22Rv1 (cell line): ENCODE results near the gene SLC22A24.

ENCODE experiments used
- H3K27ac ChIP-seq: fragments of 450-650 bp; 2 replicates; pipeline ENCODE4 v1.5.1; 2017
- CTCF ChIP-seq: fragments of 450-650 bp; IDR thresholded peaks from 2 replicates; pipeline ENCODE4 v1.5.1; 2017; ENCODE audit warnings: mild to moderate bottlenecking
- ZFX ChIP-seq: fragments of 450-650 bp; IDR thresholded peaks from 2 replicates; pipeline ENCODE4 v1.6.1; 2017; ENCODE audit warnings: antibody characterized with exemption, borderline replicate concordance

SLC22A24 gene

GRCh38 chr11:63144121-63144520 is at the start of gene SLC22A24:
SLC22A24 (minus strand) TSS chr11:63144221; CDS start chr11:63143779, 442 bp downstream.
- no peak for TF ChIP-seq CTCF
- no peak for TF ChIP-seq ZFX
- no peak within 1 kb of the TSS for H3K27ac ChIP-seq

- TF ChIP-seq CTCF (no peak), ZFX (no peak)
- no peak overlapping the region for H3K27ac ChIP-seq
Measured at GRCh38 chr11:63180536-63180935, 36.5 kb upstream of the SLC22A24 start.

- TF ChIP-seq CTCF (no peak), ZFX (no peak)
- H3K27ac ChIP-seq, result no peak overlapping the region
Measured at GRCh38 chr11:63179432-63180041, 35.5 kb upstream of the SLC22A24 start.

- TF ChIP-seq ZFX (no peak), CTCF (no peak)
- H3K27ac ChIP-seq, result no peak overlapping the region
Measured at GRCh38 chr11:63177872-63178271, 33.9 kb upstream of the SLC22A24 start.

- no peak for TF ChIP-seq ZFX
- no peak for TF ChIP-seq CTCF
- H3K27ac ChIP-seq, result no peak overlapping the region
Measured at GRCh38 chr11:63165706-63166310, 21.8 kb upstream of the SLC22A24 start.

GRCh38 chr11:63155794-63156193 is 11.8 kb upstream of the SLC22A24 start:
- no peak overlapping the region for H3K27ac ChIP-seq
- TF ChIP-seq CTCF (no peak), ZFX (no peak)

GRCh38 chr11:63146581-63146980 is 2.6 kb upstream of the SLC22A24 start:
- no peak for TF ChIP-seq ZFX
- TF ChIP-seq CTCF, result no peak
- no peak overlapping the region for H3K27ac ChIP-seq
